ENCODE data around the gene PGF. TPM values are rescaled to one million over a fixed set of nuclear protein-coding genes. Genes with fewer than 3 reads are reported as not detected.
A peak's percentile ranks its signal among the peaks of the same experiment; 100 is the strongest.

PGF gene
- total RNA-seq, 3 donors from 2014 or later = 0.96 to 3.1 (median 2.3) TPM

- DNase-seq = no peak
- intact Hi-C loops (cut with DNase I, micrococcal nuclease) = no loop called here
- no peak for TF ChIP-seq CTCF (IDR thresholded peaks at IDR 0.05)
- no peaks in the 10 kb centered on the region for H3K9me3 ChIP-seq
- H3K4me1 ChIP-seq (ENCODE audit: low read depth) = no peaks in the 10 kb centered on the region
- no peak for ATAC-seq
- no peak overlapping the region for H3K4me3 ChIP-seq
- H3K36me3 ChIP-seq (ENCODE audit: low read depth) = no peaks in the 10 kb centered on the region
Observed at GRCh38 chr14:74963705-74964271, 8.4 kb upstream of the PGF start.

GRCh38 chr14:74963178-74963704, 7.8 kb upstream of the PGF start:
- TF ChIP-seq CTCF (IDR thresholded peaks at IDR 0.05) = no peak
- Histone ChIP-seq H3K4me1 (ENCODE audit: low read depth) (no peaks in the 10 kb centered on the region), H3K36me3 (ENCODE audit: low read depth) (no peaks in the 10 kb centered on the region), H3K9me3 (no peaks in the 10 kb centered on the region), H3K4me3 (no peak overlapping the region)
- no peak for ATAC-seq
- no peak for DNase-seq
- intact Hi-C loops (cut with DNase I, micrococcal nuclease) = no loop called here

GRCh38 chr14:74962493-74962892, 7.1 kb upstream of the PGF start:
- Histone ChIP-seq H3K36me3 (ENCODE audit: low read depth) (no peaks in the 10 kb centered on the region), H3K9me3 (no peaks in the 10 kb centered on the region), H3K4me1 (ENCODE audit: low read depth) (no peaks in the 10 kb centered on the region), H3K4me3 (no peak overlapping the region)
- DNase-seq (no peak), ATAC-seq (peak; percentile 48)
- intact Hi-C loops (cut with DNase I, micrococcal nuclease) = no loop called here
- TF ChIP-seq CTCF (IDR thresholded peaks at IDR 0.05) = no peak

GRCh38 chr14:74962046-74962445, 6.6 kb upstream of the PGF start:
- H3K9me3 ChIP-seq = no peaks in the 10 kb centered on the region
- H3K36me3 ChIP-seq (ENCODE audit: low read depth) = no peaks in the 10 kb centered on the region
- H3K4me1 ChIP-seq (ENCODE audit: low read depth) = no peaks in the 10 kb centered on the region
- DNase-seq (no peak), ATAC-seq (no peak)
- no peak for TF ChIP-seq CTCF (IDR thresholded peaks at IDR 0.05)
- intact Hi-C loops (cut with DNase I, micrococcal nuclease) = no loop called here
- H3K4me3 ChIP-seq = no peak overlapping the region

GRCh38 chr14:74961238-74961911, 6.0 kb upstream of the PGF start:
- no peak overlapping the region for H3K4me3 ChIP-seq
- intact Hi-C loops (cut with DNase I, micrococcal nuclease) = no loop called here
- no peaks in the 10 kb centered on the region for H3K9me3 ChIP-seq
- no peak for ATAC-seq
- DNase-seq = no peak
- no peaks in the 10 kb centered on the region for H3K36me3 ChIP-seq (ENCODE audit: low read depth)
- no peaks in the 10 kb centered on the region for H3K4me1 ChIP-seq (ENCODE audit: low read depth)
- TF ChIP-seq CTCF (IDR thresholded peaks at IDR 0.05) = no peak
